PC-3 (cell line): ENCODE results near the gene IKZF1. TPM values are rescaled to one million over a fixed set of nuclear protein-coding genes. Genes with fewer than 3 reads are reported as not detected.

Source experiments
- ATAC-seq: fragments of 200-7000 bp; cut with Tn5 transposase; 2 replicates; pipeline ENCODE4 v1.9.1; 2020; ENCODE audit warnings: mild to moderate bottlenecking, moderate library complexity
- BruUV-seq: library from RNA; stranded (reverse); fragments of 400-500 nt; replicated peaks from 2 replicates; lab custom pipeline; 2021; lab: Mats Ljungman, UMichigan
- CTCF ChIA-PET: fragments of 300-600 bp; sonication (Branson Sonifier 250); formaldehyde crosslinking; loops from one replicate; lab custom pipeline; 2022; ENCODE audit warnings: antibody characterized with exemption; lab: Charles Lee
- POLR2A ChIA-PET: fragments of 300-600 bp; sonication (Branson Sonifier 250); formaldehyde crosslinking; loops from one replicate; lab custom pipeline; 2022; ENCODE audit warnings: antibody characterized with exemption; ENCODE audit not compliant: unreplicated experiment; lab: Charles Lee
- DNase-seq: peaks from one replicate; pipeline ENCODE4 v3.0.0-alpha.2; 2015
- H2AFZ ChIP-seq: fragments of 300-600 bp; sonication (generic); 2 replicates; pipeline ENCODE4 v1.6.0; 2016; ENCODE audit warnings: antibody characterized with exemption, low read length
- H3F3A ChIP-seq: fragments of 300-600 bp; sonication (generic); one replicate; pipeline ENCODE4 v1.6.0; 2017; ENCODE audit warnings: antibody characterized with exemption, low read length, control low read depth, mild to moderate bottlenecking; ENCODE audit not compliant: unreplicated experiment
- H3K27ac ChIP-seq: fragments of 300-600 bp; sonication (generic); 2 replicates; pipeline ENCODE4 v1.5.1; 2016; ENCODE audit warnings: mild to moderate bottlenecking, low read length
- H3K27me3 ChIP-seq: fragments of 300-600 bp; sonication (generic); 2 replicates; pipeline ENCODE4 v1.6.1; 2016; ENCODE audit warnings: low read length, mixed read lengths
- H3K36me3 ChIP-seq: fragments of 300-600 bp; sonication (generic); 2 replicates; pipeline ENCODE4 v1.6.1; 2016; ENCODE audit warnings: low read depth, mixed run types, low read length, mixed read lengths
- H3K4me1 ChIP-seq: fragments of 300-600 bp; sonication (generic); 2 replicates; pipeline ENCODE4 v1.5.1; 2016; ENCODE audit warnings: low read length; ENCODE audit not compliant: insufficient read depth
- H3K4me2 ChIP-seq: fragments of 300-600 bp; sonication (generic); 2 replicates; pipeline ENCODE4 v1.6.0; 2016; ENCODE audit warnings: low read length
- H3K4me3 ChIP-seq: fragments of 300-600 bp; sonication (generic); 2 replicates; pipeline ENCODE4 v1.5.1; 2016; ENCODE audit warnings: mild to moderate bottlenecking, low read length, mixed read lengths
- H3K79me2 ChIP-seq: fragments of 300-600 bp; sonication (generic); 2 replicates; pipeline ENCODE4 v1.6.1; 2017; ENCODE audit warnings: low read length, mixed read lengths
- H3K9ac ChIP-seq: fragments of 300-600 bp; sonication (generic); 2 replicates; pipeline ENCODE4 v1.6.0; 2016; ENCODE audit warnings: mild to moderate bottlenecking, low read length
- H3K9me2 ChIP-seq: fragments of 300-600 bp; sonication (generic); replicated peaks from 2 replicates; pipeline ENCODE4 v1.6.1; 2016; ENCODE audit warnings: mixed run types, low read length, mixed read lengths
- H3K9me3 ChIP-seq: fragments of 300-600 bp; sonication (generic); 2 replicates; pipeline ENCODE4 v1.6.1; 2016; ENCODE audit warnings: low read length, mixed read lengths
- H4K20me1 ChIP-seq: fragments of 300-600 bp; sonication (generic); 2 replicates; pipeline ENCODE4 v1.6.1; 2016; ENCODE audit warnings: low read length, mixed read lengths
- EZH2 ChIP-seq: fragments of 300-600 bp; sonication (generic); IDR thresholded peaks from one replicate; pipeline ENCODE4 v1.6.1; 2017; ENCODE audit warnings: antibody characterized with exemption, mild to moderate bottlenecking, low read length; ENCODE audit not compliant: unreplicated experiment
- EZH2phosphoT487 ChIP-seq: fragments of 300-600 bp; sonication (generic); IDR thresholded peaks from 2 replicates; pipeline ENCODE4 v1.6.1; 2018; ENCODE audit warnings: mild to moderate bottlenecking, antibody characterized with exemption, low read length, borderline replicate concordance
- intact Hi-C: fragments of 100-400 bp; cut with micrococcal nuclease; formaldehyde crosslinking; loops from 2 replicates; pipeline ENCODE4 v1.9.0; 2023
- total RNA-seq: library from RNA; depleted of rRNA; stranded (reverse); fragments of >200 nt; gene quantifications from 2 replicates; pipeline ENCODE4 v1.2.3, GENCODE V29; 2014
- TF ChIP-seq, protein P1 (sequence below): fragments of 300-600 bp; sonication (generic); conservative IDR thresholded peaks from 2 replicates; pipeline ENCODE4 v1.5.1; 2017; ENCODE audit warnings: antibody characterized with exemption, low read depth, mild to moderate bottlenecking, low read length

The IKZF1 gene
- total RNA-seq, 1 experiment from 2014 or later = not detected

DNA sequence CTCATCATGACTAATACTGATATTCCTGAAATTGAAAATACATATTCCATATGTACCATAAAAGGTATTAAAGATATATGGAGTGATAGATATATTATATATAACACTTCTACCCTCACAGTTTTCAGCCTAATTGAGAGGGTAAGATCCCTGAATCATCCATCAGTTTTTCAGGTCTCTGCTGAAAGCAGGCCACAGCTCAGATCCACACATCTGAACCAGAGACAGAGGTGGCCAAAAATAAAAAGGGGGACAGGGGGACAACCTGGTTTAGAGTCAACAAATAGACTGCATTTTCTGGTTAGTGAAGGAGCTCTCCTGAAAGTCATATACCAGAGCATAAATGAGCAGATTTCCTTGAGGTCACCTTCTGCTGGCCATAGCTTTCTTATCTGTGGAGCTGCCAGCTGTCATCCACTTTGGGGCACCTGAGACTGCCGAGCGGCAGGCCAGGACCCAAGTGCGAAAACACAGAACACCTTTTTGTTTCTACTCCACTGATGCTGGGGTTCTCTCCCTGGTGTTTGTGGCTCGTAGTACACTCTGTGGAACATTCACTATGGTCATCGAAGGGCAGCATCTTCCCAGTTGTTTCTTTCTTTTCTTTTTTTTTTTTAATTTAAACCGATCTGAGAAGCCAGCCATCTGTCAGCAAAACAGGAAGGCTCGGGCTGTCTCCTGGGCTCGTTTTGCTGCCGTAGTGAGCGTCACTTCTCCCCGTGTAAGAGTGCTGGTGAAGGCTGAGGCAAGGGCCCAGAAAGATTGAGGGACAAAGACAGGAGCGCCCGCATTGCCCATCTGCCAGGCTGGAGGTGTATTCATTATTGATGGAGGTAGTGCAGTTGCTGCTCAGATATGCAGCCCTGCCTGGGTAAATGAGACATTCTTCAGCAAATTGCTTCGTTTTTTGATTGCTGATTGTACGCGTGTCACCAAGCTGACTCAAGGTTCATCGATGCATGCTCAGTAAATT lies 13.5 kb downstream of the IKZF1 start:
- no peak for ATAC-seq
- Histone ChIP-seq H3K79me2 (no peaks in the 10 kb centered on the region), H3F3A (no peaks in the 10 kb centered on the region), H3K9me3 (no peaks in the 10 kb centered on the region), H3K27ac (no peak overlapping the region), H3K36me3 (no peaks in the 10 kb centered on the region), H3K4me3 (no peak overlapping the region), H3K4me2 (no peak overlapping the region), H2AFZ (no peak overlapping the region), H3K27me3 (peaks cover 97% of the 10 kb centered on the region), H3K9me2 (no peaks in the 10 kb centered on the region), H3K9ac (no peak overlapping the region), H4K20me1 (no peaks in the 10 kb centered on the region), H3K4me1 (no peaks in the 10 kb centered on the region)
- no peak for DNase-seq
- POLR2A ChIA-PET = no interaction called here
- no peak for TF ChIP-seq EZH2phosphoT487
- TF ChIP-seq, protein P1, sequence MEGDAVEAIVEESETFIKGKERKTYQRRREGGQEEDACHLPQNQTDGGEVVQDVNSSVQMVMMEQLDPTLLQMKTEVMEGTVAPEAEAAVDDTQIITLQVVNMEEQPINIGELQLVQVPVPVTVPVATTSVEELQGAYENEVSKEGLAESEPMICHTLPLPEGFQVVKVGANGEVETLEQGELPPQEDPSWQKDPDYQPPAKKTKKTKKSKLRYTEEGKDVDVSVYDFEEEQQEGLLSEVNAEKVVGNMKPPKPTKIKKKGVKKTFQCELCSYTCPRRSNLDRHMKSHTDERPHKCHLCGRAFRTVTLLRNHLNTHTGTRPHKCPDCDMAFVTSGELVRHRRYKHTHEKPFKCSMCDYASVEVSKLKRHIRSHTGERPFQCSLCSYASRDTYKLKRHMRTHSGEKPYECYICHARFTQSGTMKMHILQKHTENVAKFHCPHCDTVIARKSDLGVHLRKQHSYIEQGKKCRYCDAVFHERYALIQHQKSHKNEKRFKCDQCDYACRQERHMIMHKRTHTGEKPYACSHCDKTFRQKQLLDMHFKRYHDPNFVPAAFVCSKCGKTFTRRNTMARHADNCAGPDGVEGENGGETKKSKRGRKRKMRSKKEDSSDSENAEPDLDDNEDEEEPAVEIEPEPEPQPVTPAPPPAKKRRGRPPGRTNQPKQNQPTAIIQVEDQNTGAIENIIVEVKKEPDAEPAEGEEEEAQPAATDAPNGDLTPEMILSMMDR = no peak
- no peak for TF ChIP-seq EZH2
- BruUV-seq = no TSS peak
- CTCF ChIA-PET = no interaction called here
- intact Hi-C loops = no loop called here

DNA sequence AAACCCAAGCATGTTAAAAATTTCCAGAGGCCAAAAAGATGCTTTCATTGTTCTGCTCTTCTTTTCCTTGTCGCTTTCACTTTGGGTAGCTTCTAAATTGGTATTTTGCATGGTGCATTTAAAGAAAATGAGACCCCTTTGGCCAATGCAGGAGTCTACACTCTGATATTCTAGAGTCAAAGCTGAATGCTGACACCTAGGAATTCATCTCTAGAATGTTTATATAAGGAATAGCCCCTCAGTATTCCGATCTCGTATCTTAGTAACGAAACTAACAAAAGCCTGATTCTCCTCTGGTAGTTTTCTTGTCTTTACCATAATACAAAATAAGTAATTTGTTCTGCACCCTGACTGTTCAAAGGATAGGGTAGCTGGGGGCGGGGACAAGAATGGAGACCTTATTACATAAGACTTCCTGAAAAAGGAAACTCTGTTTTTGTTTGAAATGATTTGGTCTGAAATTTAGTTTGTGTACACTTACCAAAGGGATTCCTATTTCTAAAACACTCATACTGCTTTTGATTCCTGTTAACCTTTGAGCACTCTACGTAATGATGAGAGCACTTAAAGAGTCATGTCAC lies 17.1 kb downstream of the IKZF1 start:
- DNase-seq (no peak), ATAC-seq (no peak)
- H3K9me2 ChIP-seq = no peaks in the 10 kb centered on the region
- no peaks in the 10 kb centered on the region for H3K9me3 ChIP-seq
- no TSS peak for BruUV-seq
- ChIA-PET POLR2A (no interaction called here), CTCF (no interaction called here)
- no peaks in the 10 kb centered on the region for H3K79me2 ChIP-seq
- no peak overlapping the region for H2AFZ ChIP-seq
- TF ChIP-seq EZH2 (no peak), EZH2phosphoT487 (no peak)
- TF ChIP-seq, protein P1 = no peak
- no peaks in the 10 kb centered on the region for H3K4me1 ChIP-seq
- intact Hi-C loops = no loop called here
- H4K20me1 ChIP-seq = no peaks in the 10 kb centered on the region
- H3F3A ChIP-seq = no peaks in the 10 kb centered on the region
- H3K4me3 ChIP-seq = no peak overlapping the region
- no peaks in the 10 kb centered on the region for H3K36me3 ChIP-seq
- H3K4me2 ChIP-seq = no peak overlapping the region
- no peak overlapping the region for H3K9ac ChIP-seq
- H3K27me3 ChIP-seq = peaks cover 98% of the 10 kb centered on the region
- no peak overlapping the region for H3K27ac ChIP-seq
